GM18870 (cell line): ENCODE results near the gene HABP4.

ENCODE experiments used
- ATAC-seq: cut with Tn5 transposase; IDR thresholded peaks from one replicate; pipeline ENCODE4 v1.9.1; 2021; ENCODE audit warnings: moderate library complexity; ENCODE audit not compliant: unreplicated experiment

The HABP4 gene

GRCh38 chr9:96467784-96468183 lies 17.8 kb downstream of the HABP4 start:
- no peak for ATAC-seq

- ATAC-seq: no peak
Observed at GRCh38 chr9:96476013-96476412, 26.0 kb downstream of the HABP4 start.

- ATAC-seq: no peak
Observed at GRCh38 chr9:96476591-96476990, 26.6 kb downstream of the HABP4 start.

- ATAC-seq: peak; percentile 76
Observed at GRCh38 chr9:96478829-96479371, 28.9 kb downstream of the HABP4 start.

GRCh38 chr9:96480736-96481135 lies 30.8 kb downstream of the HABP4 start:
- ATAC-seq: no peak

GRCh38 chr9:96482476-96482875 lies 32.5 kb downstream of the HABP4 start:
- no peak for ATAC-seq

GRCh38 chr9:96483197-96483596 lies 33.2 kb downstream of the HABP4 start:
- ATAC-seq: no peak

- ATAC-seq: no peak
Observed at GRCh38 chr9:96483733-96484390, 33.9 kb downstream of the HABP4 start.

GRCh38 chr9:96484521-96484931 lies 34.6 kb downstream of the HABP4 start:
- peak; percentile 89 for ATAC-seq

GRCh38 chr9:96485280-96485679 lies 35.3 kb downstream of the HABP4 start:
- ATAC-seq: no peak

- ATAC-seq: no peak
Observed at GRCh38 chr9:96486386-96487028, 36.5 kb downstream of the HABP4 start.

GRCh38 chr9:96487029-96487396 lies 37.0 kb downstream of the HABP4 start:
- no peak for ATAC-seq

- no peak for ATAC-seq
Observed at GRCh38 chr9:96487949-96488348, 38.0 kb downstream of the HABP4 start.

GRCh38 chr9:96489482-96489979 lies 39.6 kb downstream of the HABP4 start:
- no peak for ATAC-seq

- ATAC-seq: no peak
Observed at GRCh38 chr9:96490534-96491078, 40.6 kb downstream of the HABP4 start.

GRCh38 chr9:96491079-96491879 lies 41.3 kb downstream of the HABP4 start:
- ATAC-seq: no peak

- no peak for ATAC-seq
Observed at GRCh38 chr9:96491880-96492525, 42.0 kb downstream of the HABP4 start.

GRCh38 chr9:96492993-96493531 lies 43.1 kb downstream of the HABP4 start:
- ATAC-seq: no peak

- no peak for ATAC-seq
Observed at GRCh38 chr9:96493757-96494156, 43.8 kb downstream of the HABP4 start.

- ATAC-seq: no peak
Observed at GRCh38 chr9:96494215-96494800, 44.3 kb downstream of the HABP4 start.
